ENCODE results near the gene FSIP1. TPM values are rescaled to one million over a fixed set of nuclear protein-coding genes. Genes with fewer than 3 reads are reported as not detected.

FSIP1 gene
- total and polyA plus RNA-seq, 9 donors, result 0.13 to 6.8 (median 0.79) TPM

GRCh38 chr15:39778021-39778420 is 4.6 kb downstream of the FSIP1 start:
- Histone ChIP-seq H3K27me3 (no peaks in the 10 kb centered on the region), H3K4me1 (ENCODE audit: insufficient read depth) (no peaks in the 10 kb centered on the region), H3K9me3 (no peaks in the 10 kb centered on the region), H3K27ac (no peak overlapping the region), H3K36me3 (no peaks in the 10 kb centered on the region), H3K4me3 (no peak overlapping the region)
- TF ChIP-seq POLR2A (IDR thresholded peaks at IDR 0.05) (no peak), EP300 (IDR thresholded peaks at IDR 0.05) (no peak), CTCF (IDR thresholded peaks at IDR 0.05) (no peak)
- 54 to 71% (median 56%) methylated on average over 3 of the region's 3 CpGs for WGBS, 3 donors
- intact Hi-C loops (cut with DNase I), result no loop called here
- no peak for DNase-seq

- TF ChIP-seq CTCF (IDR thresholded peaks at IDR 0.05), result no peak
- TF ChIP-seq EP300 (IDR thresholded peaks at IDR 0.05), result no peak
- no peak for TF ChIP-seq POLR2A (IDR thresholded peaks at IDR 0.05)
- Histone ChIP-seq H3K27ac (no peak overlapping the region), H3K4me3 (no peak overlapping the region), H3K27me3 (no peaks in the 10 kb centered on the region), H3K36me3 (no peaks in the 10 kb centered on the region), H3K9me3 (no peaks in the 10 kb centered on the region), H3K4me1 (ENCODE audit: insufficient read depth) (no peaks in the 10 kb centered on the region)
- DNase-seq, result no peak
- WGBS, 3 donors, result 86 to 93% (median 88%) methylated on average over 4 of the region's 4 CpGs
- intact Hi-C loops (cut with DNase I), result no loop called here
Measured at GRCh38 chr15:39777496-39777895, 5.1 kb downstream of the FSIP1 start.

GRCh38 chr15:39776068-39776467 is 6.6 kb downstream of the FSIP1 start:
- DNase-seq, result no peak
- H3K27ac ChIP-seq, result no peak overlapping the region
- H3K9me3 ChIP-seq, result no peaks in the 10 kb centered on the region
- TF ChIP-seq CTCF (IDR thresholded peaks at IDR 0.05), result no peak
- no peaks in the 10 kb centered on the region for H3K27me3 ChIP-seq
- no peaks in the 10 kb centered on the region for H3K36me3 ChIP-seq
- 68 to 76% (median 75%) methylated on average over 4 of the region's 4 CpGs for WGBS, 3 donors
- no peak overlapping the region for H3K4me3 ChIP-seq
- H3K4me1 ChIP-seq (ENCODE audit: insufficient read depth), result peaks cover 3% of the 10 kb centered on the region
- intact Hi-C loops (cut with DNase I), result no loop called here

GRCh38 chr15:39774688-39775267 is 7.9 kb downstream of the FSIP1 start:
- Histone ChIP-seq H3K27ac (no peak overlapping the region), H3K4me1 (ENCODE audit: insufficient read depth) (peaks cover 5% of the 10 kb centered on the region), H3K27me3 (no peaks in the 10 kb centered on the region), H3K9me3 (no peaks in the 10 kb centered on the region), H3K4me3 (no peak overlapping the region), H3K36me3 (no peaks in the 10 kb centered on the region)
- intact Hi-C loops (cut with DNase I), result no loop called here
- no peak for TF ChIP-seq CTCF (IDR thresholded peaks at IDR 0.05)
- TF ChIP-seq POLR2A (IDR thresholded peaks at IDR 0.05), result no peak
- TF ChIP-seq EP300 (IDR thresholded peaks at IDR 0.05), result no peak
- DNase-seq, result no peak
- 90 to 97% (median 94%) methylated on average over 3 of the region's 3 CpGs for WGBS, 3 donors

All from ovary (tissue), 9 donors.